HG03575 (cell line): ENCODE data around the gene MUC13.

ENCODE experiments used
- ATAC-seq: cut with Tn5 transposase; IDR thresholded peaks from one replicate; pipeline ENCODE4 v1.9.1; 2021; ENCODE audit not compliant: unreplicated experiment, insufficient number of reproducible peaks, low FRiP score; ENCODE audit errors: extremely low read depth

Gene MUC13

DNA sequence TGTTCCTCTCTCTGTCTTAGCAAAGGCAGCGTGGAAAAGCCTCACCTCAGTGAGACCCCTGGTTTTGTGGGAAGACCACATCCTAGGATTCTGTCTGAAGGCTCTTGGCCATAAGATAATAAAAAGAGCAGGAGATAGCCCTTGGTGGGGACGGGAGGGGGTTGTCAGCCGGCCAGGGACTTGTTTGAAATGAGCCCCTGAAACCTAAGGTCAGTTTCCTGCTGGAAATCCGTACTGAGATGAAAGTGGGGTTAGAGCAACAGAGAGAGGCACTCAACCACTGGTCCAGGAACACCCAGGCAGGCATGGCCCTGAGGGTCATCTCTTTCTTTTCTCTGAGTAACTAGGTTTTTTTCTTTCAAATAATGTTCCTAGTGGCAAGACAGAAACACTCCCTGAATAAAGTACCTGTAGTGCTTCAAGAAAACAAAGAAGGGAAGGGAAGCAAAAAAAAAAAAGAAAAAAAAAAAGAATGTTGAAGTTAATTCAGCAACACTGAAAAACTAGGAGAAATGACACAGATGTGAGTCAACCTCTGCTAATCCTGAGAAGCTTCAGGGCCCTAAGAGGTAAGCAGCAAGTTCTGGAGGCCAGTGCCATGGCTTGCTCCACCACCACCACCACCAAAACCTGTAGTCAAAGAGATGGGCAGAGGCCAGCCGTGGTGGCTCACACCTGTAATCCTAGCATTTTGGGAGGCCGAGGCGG, 50.6 kb downstream of the MUC13 start:
- ATAC-seq, result no peak

- ATAC-seq, result no peak
These were observed 51.5 kb downstream of the MUC13 start for GRCh38 chr3:124882816-124883747.

DNA sequence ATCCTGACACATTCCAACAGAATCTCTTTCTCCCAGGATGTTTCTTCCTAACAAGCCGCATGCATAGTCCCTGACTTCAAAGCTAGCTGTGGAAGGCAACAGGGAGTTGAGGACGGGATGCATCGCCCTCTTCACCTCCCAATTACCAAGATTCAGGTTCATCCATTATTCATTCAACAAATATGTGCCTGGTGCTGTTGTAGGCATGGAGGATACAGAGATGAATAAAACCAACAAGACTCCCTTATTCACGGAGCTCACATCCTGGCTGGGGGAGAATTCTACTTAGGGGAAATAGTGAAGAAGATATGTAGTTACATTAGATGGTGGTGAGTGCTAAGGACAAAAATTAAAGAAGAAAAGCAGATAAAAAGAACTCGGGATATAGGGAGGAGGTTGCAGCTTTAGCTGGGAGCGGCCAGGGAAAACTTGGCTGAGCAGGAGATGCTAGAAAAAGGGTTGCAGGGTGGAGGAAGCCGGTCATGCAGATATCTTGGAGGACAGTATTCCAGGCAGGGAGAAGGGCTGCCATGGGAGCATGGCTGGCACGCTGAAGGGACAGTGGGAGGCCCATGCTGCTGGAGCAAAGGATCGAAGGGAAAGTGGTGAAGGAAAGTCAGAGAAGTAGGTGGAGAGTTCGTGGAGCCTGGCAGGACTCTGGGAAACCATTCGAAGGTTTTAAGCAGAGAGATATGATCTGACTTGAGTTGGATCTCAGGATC, 52.4 kb downstream of the MUC13 start:
- ATAC-seq, result no peak

GRCh38 chr3:124879337-124879680, 55.2 kb downstream of the MUC13 start:
- ATAC-seq, result no peak

- no peak for ATAC-seq
These were observed 55.8 kb downstream of the MUC13 start for GRCh38 chr3:124878561-124879336.

DNA sequence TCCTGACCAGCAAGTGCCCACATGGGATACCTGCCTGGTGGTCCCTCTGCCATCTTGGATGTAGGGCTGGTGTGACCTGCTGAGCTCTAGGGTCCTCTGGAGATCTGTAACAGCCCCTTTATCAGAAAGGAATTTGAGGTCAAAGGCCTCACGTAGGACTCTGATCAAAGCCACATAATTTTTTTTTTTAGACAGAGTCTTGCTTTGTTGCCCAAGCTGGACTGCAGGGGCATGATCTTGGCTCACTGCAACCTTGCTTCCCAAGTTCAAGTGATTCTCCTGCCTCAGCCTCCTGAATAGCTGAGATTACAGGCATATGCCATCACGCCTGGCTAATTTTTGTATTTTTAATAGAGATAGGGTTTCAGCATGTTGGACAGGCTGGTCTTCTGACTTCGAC, 56.9 kb downstream of the MUC13 start:
- no peak for ATAC-seq

GRCh38 chr3:124876401-124876878, 58.1 kb downstream of the MUC13 start:
- ATAC-seq, result no peak

GRCh38 chr3:124873226-124873625, 61.3 kb downstream of the MUC13 start:
- ATAC-seq, result no peak

DNA sequence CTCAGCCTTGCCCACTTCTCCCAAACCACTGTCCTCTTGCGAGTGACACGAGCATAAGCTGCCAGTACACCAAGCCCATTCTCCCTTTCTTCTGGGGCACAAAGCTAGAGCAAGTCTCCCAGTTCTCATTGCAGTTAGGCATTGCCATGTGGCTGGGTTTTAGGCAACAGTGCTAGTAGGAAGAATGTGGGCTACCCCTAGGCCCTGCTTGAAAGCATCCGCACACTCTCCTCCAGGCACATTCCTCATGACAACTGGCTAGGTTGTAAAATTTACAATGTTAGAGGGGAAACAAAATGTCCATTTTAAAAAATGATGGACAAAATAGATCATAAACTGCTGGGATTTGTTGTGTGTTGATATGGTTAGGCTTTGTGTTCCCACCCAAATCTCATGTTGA, 67.0 kb downstream of the MUC13 start:
- no peak for ATAC-seq

- no peak for ATAC-seq
These were observed 72.5 kb downstream of the MUC13 start for GRCh38 chr3:124862006-124862405.

- ATAC-seq, result no peak
These were observed 73.5 kb downstream of the MUC13 start for GRCh38 chr3:124861041-124861440.

GRCh38 chr3:124860599-124860998, 74.0 kb downstream of the MUC13 start:
- no peak for ATAC-seq

GRCh38 chr3:124859025-124859424, 75.5 kb downstream of the MUC13 start:
- ATAC-seq, result no peak

- ATAC-seq, result no peak
These were observed 76.3 kb downstream of the MUC13 start for GRCh38 chr3:124858275-124858674.

DNA sequence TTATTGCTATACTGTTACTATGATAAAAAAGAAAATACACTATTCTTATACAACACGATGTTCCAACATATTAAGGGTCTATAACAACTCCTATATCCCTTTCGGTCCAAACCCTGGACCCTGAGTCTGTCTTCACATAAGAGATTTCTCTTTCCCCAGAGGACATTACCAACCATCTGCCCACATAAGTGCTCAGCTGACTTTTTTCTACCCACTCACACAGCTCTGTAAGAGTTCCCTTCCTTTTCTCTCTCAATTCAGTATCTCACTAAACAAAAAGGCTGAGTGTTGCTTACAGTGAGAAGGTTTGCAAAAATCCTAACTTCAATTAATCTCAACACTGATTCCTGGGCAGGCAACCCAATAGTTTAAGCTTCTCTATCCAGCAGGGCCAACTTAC, 77.9 kb downstream of the MUC13 start:
- no peak for ATAC-seq
